Activated naive CD4-positive, alpha-beta T cell (primary cell): ENCODE results near the gene ASB1.

Experiments
- DNase-seq, 4 experiments: peaks; one replicate each; lab custom pipeline; 2025; lab: John Stamatoyannopoulos, UW

The ASB1 gene

DNA sequence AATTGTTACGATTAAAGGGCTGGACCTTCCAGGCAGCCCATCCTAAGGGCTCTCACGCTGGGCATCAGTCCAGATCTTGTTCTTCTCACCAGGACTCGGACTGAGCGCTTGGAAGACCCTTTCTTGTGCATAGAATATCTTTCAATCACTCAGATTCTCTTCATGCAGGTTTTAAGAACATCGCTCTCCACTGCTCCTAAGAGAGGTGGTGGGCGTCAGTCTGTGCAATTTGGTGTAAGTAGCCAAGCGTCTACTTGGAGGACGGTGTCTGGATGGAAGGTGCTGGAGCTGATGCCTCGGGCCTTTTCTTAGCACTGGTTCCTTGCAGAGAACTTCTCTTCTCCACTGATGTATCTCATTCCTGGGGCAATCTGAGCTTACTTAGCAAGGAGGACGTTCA, 68.7 kb downstream of the ASB1 start:
- DNase-seq = no peak

DNA sequence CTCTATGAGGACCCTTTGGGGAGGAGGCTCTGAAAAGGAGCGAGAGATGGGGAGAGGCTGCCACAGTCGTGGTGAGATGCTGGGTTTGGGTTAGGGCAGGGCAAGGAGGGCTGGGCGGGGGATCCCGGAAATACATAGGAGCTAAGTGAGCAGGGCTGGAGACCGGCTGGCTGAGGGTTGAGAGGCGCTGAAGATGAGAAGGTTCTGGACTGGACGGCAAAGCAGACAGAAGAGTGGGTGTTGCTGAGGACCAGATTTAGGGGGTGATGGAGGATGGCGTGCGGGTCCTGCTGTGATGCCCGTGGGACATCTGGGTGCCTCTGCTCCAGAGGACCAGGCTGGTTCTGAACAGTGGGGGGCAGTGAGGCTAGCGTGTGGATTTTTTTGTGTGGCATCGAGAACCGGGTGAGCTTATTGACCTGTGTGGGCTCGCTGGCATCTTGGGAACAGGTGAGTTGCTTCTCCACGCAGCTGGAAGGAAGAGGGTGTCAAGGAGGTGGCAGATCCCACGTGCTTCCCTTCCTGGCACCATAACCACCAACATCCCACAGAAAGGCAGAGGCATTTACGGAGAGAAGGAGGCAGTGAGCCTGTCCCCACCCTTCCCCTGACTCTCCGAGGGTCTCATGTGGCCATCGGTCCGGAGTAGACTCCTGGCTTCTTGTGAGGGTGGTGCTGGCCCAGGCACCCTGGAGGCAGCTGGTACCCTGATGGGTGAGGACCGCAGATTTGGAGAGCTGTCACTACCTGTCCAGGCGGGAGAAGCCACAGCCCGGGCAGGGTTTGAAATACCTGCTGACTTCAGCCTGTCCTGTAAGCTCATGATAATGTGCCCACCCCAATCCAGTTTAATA, 70.3 kb downstream of the ASB1 start:
- no peak for DNase-seq

DNA sequence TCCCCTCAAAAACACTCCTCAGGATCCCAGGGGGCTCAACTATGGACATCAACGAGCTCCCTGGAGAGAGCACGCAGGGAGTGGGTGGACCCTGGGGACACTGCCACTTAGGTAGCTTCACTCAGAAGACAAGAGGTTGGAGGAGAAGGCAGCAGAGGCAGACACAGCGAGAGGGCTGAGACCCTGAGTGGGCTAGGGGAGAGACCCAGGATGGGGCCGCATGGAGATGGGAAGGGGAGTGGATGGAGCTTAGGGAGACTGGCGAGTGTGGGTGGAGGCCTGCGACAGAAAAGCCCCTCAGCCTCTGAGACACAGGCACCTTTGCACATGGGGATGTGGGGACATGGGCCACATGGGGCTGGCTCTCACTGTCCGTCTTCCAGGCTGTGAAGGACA, 70.9 kb downstream of the ASB1 start:
- no peak for DNase-seq

DNA sequence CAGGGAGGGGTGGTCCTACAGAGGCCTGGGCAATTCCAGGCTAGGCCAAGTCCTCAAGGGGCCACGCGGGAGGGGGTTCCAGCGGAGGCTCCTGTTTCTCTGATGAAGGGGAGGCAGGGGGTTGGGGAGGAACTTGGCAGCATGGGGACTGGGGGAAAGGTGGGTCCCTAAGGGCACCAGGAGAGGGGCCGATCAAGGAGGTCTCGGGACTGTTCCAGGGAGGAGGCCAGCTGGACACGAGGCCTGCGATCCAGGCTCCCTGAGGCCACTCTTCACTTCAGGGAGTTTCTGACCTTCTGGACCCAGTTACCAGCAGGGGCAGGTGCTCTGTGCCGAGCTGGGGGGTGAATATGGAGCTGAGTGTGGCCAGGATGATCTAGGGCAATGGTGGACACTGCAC, 71.5 kb downstream of the ASB1 start:
- no peak for DNase-seq

DNA sequence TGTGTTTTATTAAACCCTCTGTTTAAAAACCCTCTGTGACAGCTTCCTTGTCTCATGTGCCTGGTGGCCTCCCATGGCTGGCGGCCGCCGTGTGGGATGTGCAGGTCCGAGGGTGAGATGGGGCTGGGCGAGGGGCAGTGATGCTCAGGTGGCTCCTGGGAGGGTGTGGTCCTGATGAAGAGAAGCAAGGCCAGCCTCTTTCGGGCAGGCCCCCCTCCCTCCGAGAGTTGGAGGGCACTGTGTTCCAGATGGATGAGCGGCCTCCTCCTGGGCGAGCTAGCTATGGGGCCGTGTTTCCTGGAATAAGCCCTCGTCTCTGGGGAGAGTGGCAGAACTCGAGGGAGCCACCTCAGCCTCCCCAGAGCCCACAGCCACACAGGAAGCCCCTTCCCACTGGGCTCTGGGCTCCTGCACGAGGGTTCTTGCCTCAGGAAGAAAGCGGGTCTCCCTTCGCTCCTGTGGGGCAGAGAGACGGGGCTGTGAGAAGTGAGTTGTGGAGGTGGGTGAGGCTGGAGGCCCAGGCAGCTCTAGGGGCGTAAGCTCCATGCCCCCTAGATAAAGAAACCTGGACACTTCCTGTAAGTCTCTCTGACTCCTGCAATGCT, 72.1 kb downstream of the ASB1 start:
- no peak for DNase-seq

DNA sequence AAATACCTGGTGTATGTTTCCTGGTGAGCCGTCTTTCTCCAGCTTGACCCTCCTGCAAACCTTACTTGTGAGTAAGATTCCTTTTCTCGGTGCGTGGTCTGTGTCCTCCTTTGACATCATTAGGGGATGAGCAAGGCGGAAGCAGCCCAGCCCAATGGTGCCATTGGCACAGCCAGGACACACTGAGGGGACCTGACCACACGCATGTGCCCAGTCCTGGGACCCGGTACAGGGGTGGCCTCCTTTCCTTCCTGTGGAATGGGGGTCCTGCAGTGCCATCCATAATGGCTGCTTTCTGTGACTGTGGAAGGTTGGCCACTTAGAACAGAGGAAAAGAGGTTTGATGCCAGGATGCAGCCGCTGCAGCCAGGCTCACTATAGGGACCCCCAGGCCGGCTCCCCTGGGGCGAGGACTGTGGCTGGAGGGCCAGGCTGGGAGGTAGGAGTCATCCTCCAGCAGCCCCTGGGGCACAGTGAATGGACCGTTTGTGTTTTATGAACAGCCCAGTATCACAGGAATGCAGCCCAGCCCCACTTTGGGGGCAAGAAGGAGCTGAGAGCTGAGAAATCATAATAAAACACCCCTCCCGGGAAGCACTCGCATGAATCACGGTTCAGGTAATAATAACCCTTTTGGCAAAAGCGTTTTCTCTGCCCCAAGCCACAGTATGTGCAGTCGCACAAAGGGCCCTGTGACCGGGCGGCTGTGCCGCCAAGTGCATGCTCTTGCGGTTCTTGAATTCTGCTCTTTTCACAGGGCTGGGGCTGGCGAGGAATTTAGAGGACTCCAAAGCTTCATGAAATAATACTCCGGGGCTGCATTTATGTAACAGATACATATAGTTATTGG, 73.2 kb downstream of the ASB1 start:
- no peak for DNase-seq

DNA sequence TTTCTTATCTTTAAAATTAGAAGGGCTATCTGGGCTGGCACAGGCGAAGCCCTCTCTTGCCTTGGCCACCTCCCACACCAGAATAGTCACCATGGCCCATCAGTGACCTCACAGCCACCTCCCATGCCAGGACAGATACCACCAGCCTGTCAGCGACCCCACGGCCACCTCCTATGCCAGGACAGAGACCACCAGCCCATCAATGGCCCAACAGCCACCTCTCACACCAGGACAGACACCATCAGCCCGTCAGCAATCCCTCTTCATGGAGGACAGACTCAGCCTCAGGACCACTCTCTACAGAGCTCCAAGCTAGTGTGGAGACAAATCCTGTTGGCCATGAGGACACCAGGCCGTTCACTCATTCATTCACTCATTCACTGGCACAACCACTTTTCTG, 74.6 kb downstream of the ASB1 start:
- DNase-seq = no peak
